ENCODE results near the gene FCAR.
"Not testable (repeated sequence)": the region's sequence is repeated elsewhere in the genome, so short reads cannot be mapped to it uniquely, and the experiment has no call there.

DNA sequence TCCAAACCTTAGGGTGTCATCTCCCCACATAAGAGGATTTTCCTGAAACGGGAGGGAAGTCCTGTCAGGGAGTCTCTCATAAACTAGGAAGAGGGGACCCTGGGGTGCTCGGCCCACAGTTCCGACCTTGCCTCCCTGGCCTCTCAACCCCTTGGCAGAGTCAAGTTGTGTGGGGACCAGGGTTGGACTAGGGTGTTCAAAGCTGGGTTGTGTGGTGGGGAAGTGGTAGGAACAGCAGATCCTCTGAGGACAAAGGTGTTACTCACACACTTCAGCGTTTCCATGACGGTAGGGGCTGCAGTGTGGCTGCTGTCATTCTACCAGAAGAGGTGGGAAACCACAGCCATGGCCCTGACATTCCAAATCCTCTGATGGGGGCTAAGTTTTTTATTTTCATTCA, 38.9 kb upstream of the FCAR start:
- not testable (repeated sequence) for TF ChIP-seq CTCF (IDR thresholded peaks at IDR 0.05); POLR2AphosphoS5 (IDR thresholded peaks at IDR 0.05); POLR2A (IDR thresholded peaks at IDR 0.05; ENCODE audit: low read depth); EP300 (IDR thresholded peaks at IDR 0.05)
